Stomach (tissue), 4 donors: ENCODE data around the gene SLC25A24.

Source experiments
- CTCF ChIP-seq, 7 experiments: fragments of 450-650 bp in 4 of 7; fragments of 200-600 bp in 3 of 7; sonication (generic) in 3 of 7; IDR thresholded peaks; one replicate each; pipeline ENCODE4 v1.5.1; 2016 to 2019; ENCODE audit warnings: antibody characterized with exemption in 7 of 7, control low read depth in 2 of 7, mild to moderate bottlenecking in 1 of 7
- POLR2A ChIP-seq, 4 donors: fragments of 450-650 bp; IDR thresholded peaks; one replicate each; pipeline ENCODE4 v1.6.1; 2016; ENCODE audit warnings: antibody characterized with exemption in 4 of 4, control low read depth in 2 of 4, mild to moderate bottlenecking in 1 of 4, moderate library complexity in 1 of 4

GRCh38 chr1:108141621-108142020, 58.5 kb downstream of the SLC25A24 start:
- TF ChIP-seq CTCF (IDR thresholded peaks at IDR 0.05) (no peak), POLR2A (IDR thresholded peaks at IDR 0.05) (no peak)
